Activated B cell treated with CpG ODN at 0.5 μM for 24 hours (primary cell): ENCODE measurements around the gene XYLT1. TPM values are rescaled to one million over a fixed set of nuclear protein-coding genes. Genes with fewer than 3 reads are reported as not detected.

Source experiments
- ATAC-seq: fragments of 200-7000 bp; cut with Tn5 transposase; one replicate; pipeline ENCODE4 v1.10.0; 2021; ENCODE audit warnings: low read depth, mild to moderate bottlenecking, moderate library complexity
- CTCF ChIA-PET: fragments of 350-600 bp; sonication (Branson Sonifier 250); formaldehyde crosslinking; loops from one replicate; lab custom pipeline; 2021; ENCODE audit warnings: antibody characterized with exemption; lab: Charles Lee
- POLR2A ChIA-PET: fragments of 350-600 bp; sonication (Branson Sonifier 250); formaldehyde crosslinking; loops from one replicate; lab custom pipeline; 2021; ENCODE audit warnings: antibody characterized with exemption; lab: Charles Lee
- DNase-seq: peaks from one replicate; pipeline ENCODE4 v3.0.0; 2022
- H3K27ac Mint-ChIP-seq: one replicate; pipeline ENCODE4 v1.8.0; 2020; ENCODE audit warnings: mixed read lengths
- H3K27me3 Mint-ChIP-seq: one replicate; pipeline ENCODE4 v1.8.0; 2021; ENCODE audit warnings: mixed read lengths
- H3K36me3 Mint-ChIP-seq: one replicate; pipeline ENCODE4 v1.8.0; 2021; ENCODE audit warnings: low read depth, mixed read lengths
- H3K4me1 Mint-ChIP-seq: one replicate; pipeline ENCODE4 v1.8.0; 2021; ENCODE audit warnings: mixed read lengths
- H3K4me3 Mint-ChIP-seq: one replicate; pipeline ENCODE4 v1.8.0; 2020; ENCODE audit warnings: mild to moderate bottlenecking, mixed read lengths
- H3K9me3 Mint-ChIP-seq: one replicate; pipeline ENCODE4 v1.8.0; 2020; ENCODE audit warnings: mixed read lengths
- intact Hi-C: fragments of 100-400 bp; cut with micrococcal nuclease; formaldehyde crosslinking; loops from one replicate; pipeline ENCODE4 v1.15.1; 2024
- total RNA-seq: library from RNA; stranded (reverse); gene quantifications from 2 replicates; pipeline ENCODE4 v1.2.3, GENCODE V29; 2022
- TF ChIP-seq, protein P1 (sequence below): fragments of 200-600 bp; IDR thresholded peaks from one replicate; pipeline ENCODE4 v1.8.0; 2022; ENCODE audit warnings: antibody characterized with exemption, mild to moderate bottlenecking

Gene XYLT1
- total RNA-seq, 1 donor from 2014 or later: 17.0 TPM

- TF ChIP-seq, protein P1, sequence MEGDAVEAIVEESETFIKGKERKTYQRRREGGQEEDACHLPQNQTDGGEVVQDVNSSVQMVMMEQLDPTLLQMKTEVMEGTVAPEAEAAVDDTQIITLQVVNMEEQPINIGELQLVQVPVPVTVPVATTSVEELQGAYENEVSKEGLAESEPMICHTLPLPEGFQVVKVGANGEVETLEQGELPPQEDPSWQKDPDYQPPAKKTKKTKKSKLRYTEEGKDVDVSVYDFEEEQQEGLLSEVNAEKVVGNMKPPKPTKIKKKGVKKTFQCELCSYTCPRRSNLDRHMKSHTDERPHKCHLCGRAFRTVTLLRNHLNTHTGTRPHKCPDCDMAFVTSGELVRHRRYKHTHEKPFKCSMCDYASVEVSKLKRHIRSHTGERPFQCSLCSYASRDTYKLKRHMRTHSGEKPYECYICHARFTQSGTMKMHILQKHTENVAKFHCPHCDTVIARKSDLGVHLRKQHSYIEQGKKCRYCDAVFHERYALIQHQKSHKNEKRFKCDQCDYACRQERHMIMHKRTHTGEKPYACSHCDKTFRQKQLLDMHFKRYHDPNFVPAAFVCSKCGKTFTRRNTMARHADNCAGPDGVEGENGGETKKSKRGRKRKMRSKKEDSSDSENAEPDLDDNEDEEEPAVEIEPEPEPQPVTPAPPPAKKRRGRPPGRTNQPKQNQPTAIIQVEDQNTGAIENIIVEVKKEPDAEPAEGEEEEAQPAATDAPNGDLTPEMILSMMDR: no peak
- H3K27me3 Mint-ChIP-seq: no peaks in the 10 kb centered on the region
- no peaks in the 10 kb centered on the region for H3K9me3 Mint-ChIP-seq
- ATAC-seq (no peak), DNase-seq (no peak)
- H3K36me3 Mint-ChIP-seq: peaks cover 22% of the 10 kb centered on the region
- POLR2A ChIA-PET: no interaction called here
- no peak overlapping the region for H3K27ac Mint-ChIP-seq
- intact Hi-C loops: loop anchor here (10.0 kb wide), 1 partner anchor 57 kb away; no protein-coding TSS in a partner anchor
- peaks cover 44% of the 10 kb centered on the region for H3K4me1 Mint-ChIP-seq
- no peak overlapping the region for H3K4me3 Mint-ChIP-seq
- CTCF ChIA-PET: no interaction called here
Observed at GRCh38 chr16:17168181-17168580, 302.6 kb downstream of the XYLT1 start.

DNA sequence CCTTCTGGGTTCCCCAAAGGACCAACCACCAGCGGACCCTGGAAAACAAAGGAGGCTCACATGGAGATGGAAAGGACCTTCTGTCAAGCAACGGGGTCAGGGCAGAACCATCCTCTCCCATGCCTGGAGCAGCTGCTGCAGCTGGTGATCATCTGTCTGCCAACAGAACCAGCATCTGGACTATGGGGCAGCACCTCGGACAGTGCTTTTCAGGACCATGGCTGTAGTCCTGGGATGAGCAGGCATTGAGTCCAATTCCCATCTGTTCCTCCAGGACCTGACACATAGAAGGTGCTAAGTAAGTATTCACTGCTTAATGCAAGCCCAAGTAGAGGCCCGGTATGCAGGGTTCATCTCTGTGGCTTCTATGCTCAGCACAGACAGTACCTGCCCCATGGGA, 304.7 kb downstream of the XYLT1 start:
- peaks cover 36% of the 10 kb centered on the region for H3K4me1 Mint-ChIP-seq
- DNase-seq (no peak), ATAC-seq (no peak)
- TF ChIP-seq, protein P1: no peak
- intact Hi-C loops: loop anchor here (10.0 kb wide), 1 partner anchor 59 kb away; no protein-coding TSS in a partner anchor
- H3K4me3 Mint-ChIP-seq: no peak overlapping the region
- POLR2A ChIA-PET: no interaction called here
- no peaks in the 10 kb centered on the region for H3K27me3 Mint-ChIP-seq
- peaks cover 24% of the 10 kb centered on the region for H3K36me3 Mint-ChIP-seq
- H3K27ac Mint-ChIP-seq: no peak overlapping the region
- H3K9me3 Mint-ChIP-seq: no peaks in the 10 kb centered on the region
- CTCF ChIA-PET: interaction anchor here (1.3 kb wide), 1 partner anchor 10 kb away, joined by 4 read pairs; no protein-coding TSS in a partner anchor

DNA sequence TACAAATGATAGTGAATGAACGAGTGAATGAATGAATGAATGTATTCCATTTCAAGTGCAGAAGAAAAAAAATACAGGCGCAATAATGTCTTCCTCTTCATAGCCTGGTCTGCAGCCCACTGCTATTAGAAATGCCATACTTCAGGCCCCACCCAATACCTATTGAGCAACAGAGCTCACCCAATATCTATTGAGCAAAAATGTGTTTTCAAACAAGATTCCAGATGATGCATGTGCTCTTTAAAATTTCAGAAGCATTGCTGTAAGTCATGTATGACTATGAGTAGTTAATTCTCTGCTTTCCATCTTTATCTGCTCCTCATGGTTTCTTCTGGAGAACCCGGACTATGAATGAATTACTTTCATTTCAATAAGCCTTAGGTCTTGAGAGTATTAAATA, 308.2 kb downstream of the XYLT1 start:
- Mint-ChIP-seq H3K4me1 (peaks cover 35% of the 10 kb centered on the region), H3K9me3 (no peaks in the 10 kb centered on the region), H3K27ac (no peak overlapping the region), H3K27me3 (no peaks in the 10 kb centered on the region), H3K36me3 (peaks cover 13% of the 10 kb centered on the region), H3K4me3 (no peak overlapping the region)
- TF ChIP-seq, protein P1: no peak
- intact Hi-C loops: loop anchor here (10.0 kb wide), 1 partner anchor 62 kb away; no protein-coding TSS in a partner anchor
- DNase-seq: no peak
- ATAC-seq: no peak
- CTCF ChIA-PET: no interaction called here
- POLR2A ChIA-PET: no interaction called here

DNA sequence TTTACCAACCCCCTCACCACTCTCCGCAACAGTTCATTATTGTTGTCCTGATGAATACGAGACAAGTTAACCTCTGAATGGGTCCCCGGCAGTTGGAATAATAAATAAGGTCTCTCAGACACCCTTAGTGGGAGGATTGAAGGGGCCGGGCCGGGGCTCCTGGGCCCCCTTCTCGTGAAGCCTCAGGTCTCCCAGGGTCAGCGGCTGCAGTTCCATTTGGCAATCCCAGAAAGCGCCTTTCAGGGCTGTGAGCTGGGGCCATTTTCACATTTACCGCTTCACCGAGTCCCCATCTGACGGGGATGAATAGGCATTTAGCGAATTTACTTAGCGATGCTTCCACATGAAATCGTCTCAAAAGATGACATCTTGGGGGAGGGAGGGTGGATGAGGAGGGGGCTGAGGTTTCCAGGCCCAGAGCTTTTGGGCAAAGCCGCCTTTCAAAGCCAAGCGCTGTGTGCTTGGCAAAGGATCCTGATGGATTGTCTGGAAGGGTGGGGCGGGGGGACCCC, 309.8 kb downstream of the XYLT1 start:
- intact Hi-C loops: loop anchor here (10.0 kb wide), 1 partner anchor 64 kb away; no protein-coding TSS in a partner anchor
- H3K9me3 Mint-ChIP-seq: no peaks in the 10 kb centered on the region
- no peak for DNase-seq
- no peak overlapping the region for H3K4me3 Mint-ChIP-seq
- TF ChIP-seq, protein P1: no peak
- ChIA-PET CTCF (no interaction called here), POLR2A (interaction anchor here (0.7 kb wide), 1 partner anchor 12 kb away, joined by 6 read pairs; no protein-coding TSS in a partner anchor)
- H3K27ac Mint-ChIP-seq: no peak overlapping the region
- no peaks in the 10 kb centered on the region for H3K27me3 Mint-ChIP-seq
- peaks cover 12% of the 10 kb centered on the region for H3K36me3 Mint-ChIP-seq
- no peak for ATAC-seq
- H3K4me1 Mint-ChIP-seq: peaks cover 31% of the 10 kb centered on the region

DNA sequence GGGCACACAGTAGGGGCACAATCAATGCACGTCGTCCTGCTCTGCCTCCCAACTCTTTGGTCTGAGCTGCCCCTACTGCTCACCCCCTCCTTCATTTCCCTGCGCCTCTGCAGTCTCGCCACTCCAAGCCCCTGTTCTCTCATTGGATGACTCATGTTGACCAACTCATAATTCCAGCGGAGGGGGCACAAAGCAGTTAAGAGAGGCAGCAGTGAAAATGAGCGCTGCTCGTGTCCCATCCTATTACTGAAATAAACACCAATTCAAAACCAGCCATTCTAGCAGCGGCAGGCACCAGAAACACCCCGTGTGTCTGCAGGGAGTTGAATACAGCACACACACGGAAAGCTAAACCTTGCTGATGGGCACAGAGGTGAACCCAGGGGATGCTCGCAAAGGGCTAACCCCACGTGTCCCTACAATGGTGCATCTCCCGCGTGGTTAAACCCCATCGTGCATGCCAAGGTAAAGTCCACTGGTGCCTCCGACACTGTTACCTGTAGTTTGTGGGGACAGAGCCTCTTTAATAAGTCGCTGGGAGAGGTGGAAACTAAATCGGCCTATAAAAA, 310.4 kb downstream of the XYLT1 start:
- Mint-ChIP-seq H3K27me3 (no peaks in the 10 kb centered on the region), H3K4me3 (no peak overlapping the region), H3K27ac (no peak overlapping the region), H3K36me3 (peaks cover 14% of the 10 kb centered on the region), H3K4me1 (peaks cover 32% of the 10 kb centered on the region), H3K9me3 (no peaks in the 10 kb centered on the region)
- CTCF ChIA-PET: no interaction called here
- POLR2A ChIA-PET: interaction anchor here (0.7 kb wide), 1 partner anchor 11 kb away, joined by 6 read pairs; no protein-coding TSS in a partner anchor
- TF ChIP-seq, protein P1: no peak
- DNase-seq: no peak
- ATAC-seq: no peak
- intact Hi-C loops: loop anchor here (10.0 kb wide), 1 partner anchor 64 kb away; no protein-coding TSS in a partner anchor
